ENCODE measurements around the gene HRG. TPM values are rescaled to one million over a fixed set of nuclear protein-coding genes. Genes with fewer than 3 reads are reported as not detected.

Gene HRG, protein sequence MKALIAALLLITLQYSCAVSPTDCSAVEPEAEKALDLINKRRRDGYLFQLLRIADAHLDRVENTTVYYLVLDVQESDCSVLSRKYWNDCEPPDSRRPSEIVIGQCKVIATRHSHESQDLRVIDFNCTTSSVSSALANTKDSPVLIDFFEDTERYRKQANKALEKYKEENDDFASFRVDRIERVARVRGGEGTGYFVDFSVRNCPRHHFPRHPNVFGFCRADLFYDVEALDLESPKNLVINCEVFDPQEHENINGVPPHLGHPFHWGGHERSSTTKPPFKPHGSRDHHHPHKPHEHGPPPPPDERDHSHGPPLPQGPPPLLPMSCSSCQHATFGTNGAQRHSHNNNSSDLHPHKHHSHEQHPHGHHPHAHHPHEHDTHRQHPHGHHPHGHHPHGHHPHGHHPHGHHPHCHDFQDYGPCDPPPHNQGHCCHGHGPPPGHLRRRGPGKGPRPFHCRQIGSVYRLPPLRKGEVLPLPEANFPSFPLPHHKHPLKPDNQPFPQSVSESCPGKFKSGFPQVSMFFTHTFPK
- total RNA-seq = not detected

DNA sequence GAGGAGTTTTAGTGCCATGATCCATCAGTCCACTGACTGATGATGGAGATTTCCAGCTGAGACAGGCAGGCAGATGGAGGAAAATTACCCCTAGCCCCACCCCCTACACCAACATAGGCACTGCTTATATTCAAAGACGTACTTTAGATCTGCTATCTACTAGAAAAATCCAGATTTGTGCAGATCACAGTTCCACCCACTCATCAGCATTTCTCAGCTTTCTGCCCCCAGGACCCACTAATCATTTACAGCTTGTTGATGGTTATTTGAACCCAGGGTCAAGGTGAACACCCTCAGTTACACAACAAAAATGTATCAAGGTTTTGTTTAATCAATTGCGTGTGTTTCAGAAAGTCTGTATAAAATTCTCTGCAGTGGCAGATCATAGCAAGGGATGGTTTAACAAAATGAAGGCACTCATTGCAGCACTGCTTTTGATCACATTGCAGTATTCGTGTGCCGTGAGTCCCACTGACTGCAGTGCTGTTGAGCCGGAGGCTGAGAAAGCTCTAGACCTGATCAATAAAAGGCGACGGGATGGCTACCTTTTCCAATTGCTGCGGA lies at the start of gene HRG:
Gene HRG, plus strand, starts transcription at position 390 of the 564 bp plus-strand sequence. Its CDS starts 18 bp downstream, at position 408.
- no peak for DNase-seq (ENCODE audit: low spot score in 2 of 2)
- H3K27ac Mint-ChIP-seq = no peak within 1 kb of the TSS
- H3K9me3 Mint-ChIP-seq = no peaks in the 10 kb centered on the region
- ATAC-seq = no peak
- no peaks in the 10 kb centered on the region for H3K36me3 Mint-ChIP-seq

DNA sequence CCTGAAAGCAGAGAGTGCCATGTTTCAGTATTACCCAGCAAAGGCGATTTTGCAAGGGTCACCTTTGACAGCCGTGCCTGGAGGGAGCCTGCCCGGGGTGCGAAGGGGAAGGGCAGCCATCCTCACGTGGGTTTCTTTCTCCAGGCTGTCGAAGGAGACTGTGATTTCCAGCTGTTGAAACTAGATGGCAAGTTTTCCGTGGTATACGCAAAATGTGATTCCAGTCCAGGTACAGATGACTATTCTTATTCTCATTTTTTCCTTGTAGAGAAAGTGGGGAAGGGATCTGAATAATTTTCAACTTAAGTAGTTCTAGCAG lies 49.6 kb upstream of the HRG start:
- H3K9me3 Mint-ChIP-seq = no peaks in the 10 kb centered on the region
- no peak overlapping the region for H3K27ac Mint-ChIP-seq
- DNase-seq (ENCODE audit: low spot score in 2 of 2) = no peak
- ATAC-seq = no peak
- no peaks in the 10 kb centered on the region for H3K36me3 Mint-ChIP-seq

DNA sequence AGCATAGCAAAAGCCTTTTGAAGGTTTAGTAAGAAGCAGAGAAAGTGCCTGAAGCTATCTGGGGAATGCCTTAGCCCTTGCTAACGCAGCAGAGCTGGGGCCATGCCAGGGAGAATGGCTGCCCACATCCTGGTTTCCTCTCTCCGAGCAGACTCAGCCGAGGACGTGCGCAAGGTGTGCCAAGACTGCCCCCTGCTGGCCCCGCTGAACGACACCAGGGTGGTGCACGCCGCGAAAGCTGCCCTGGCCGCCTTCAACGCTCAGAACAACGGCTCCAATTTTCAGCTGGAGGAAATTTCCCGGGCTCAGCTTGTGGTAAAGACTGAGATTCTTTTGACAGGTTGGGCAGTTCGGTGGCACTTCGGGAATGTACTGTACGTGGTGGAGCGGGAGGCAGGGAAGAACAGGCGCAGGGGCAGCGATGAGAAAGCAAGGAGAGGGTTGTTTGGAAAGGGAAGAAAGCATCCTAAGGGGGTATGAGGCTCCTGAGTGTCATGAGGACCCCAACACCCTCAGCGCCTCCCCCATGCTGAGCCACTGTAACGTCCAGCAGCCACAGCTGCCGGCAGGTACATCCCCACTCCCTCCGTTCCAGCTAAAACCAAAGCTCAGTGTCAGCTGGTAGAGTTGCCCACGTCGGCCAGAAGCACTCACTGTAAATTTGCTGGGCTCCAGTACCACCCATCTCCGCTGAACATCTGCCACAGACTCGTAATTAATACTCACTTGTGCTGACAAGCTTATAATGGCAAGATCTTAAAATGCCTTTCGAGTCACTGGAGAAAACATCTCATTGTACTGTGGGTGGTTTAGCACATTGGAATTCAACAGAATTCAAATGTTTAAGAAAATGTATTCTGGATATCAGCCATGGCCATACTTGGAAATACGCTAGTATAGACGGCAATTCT lies 48.5 kb upstream of the HRG start:
- H3K27ac Mint-ChIP-seq = peak overlapping the region; percentile 6 to 67
- ATAC-seq = peak; percentile 97 to 99
- DNase-seq (ENCODE audit: low spot score in 2 of 2) = peak; percentile 84 to 89

DNA sequence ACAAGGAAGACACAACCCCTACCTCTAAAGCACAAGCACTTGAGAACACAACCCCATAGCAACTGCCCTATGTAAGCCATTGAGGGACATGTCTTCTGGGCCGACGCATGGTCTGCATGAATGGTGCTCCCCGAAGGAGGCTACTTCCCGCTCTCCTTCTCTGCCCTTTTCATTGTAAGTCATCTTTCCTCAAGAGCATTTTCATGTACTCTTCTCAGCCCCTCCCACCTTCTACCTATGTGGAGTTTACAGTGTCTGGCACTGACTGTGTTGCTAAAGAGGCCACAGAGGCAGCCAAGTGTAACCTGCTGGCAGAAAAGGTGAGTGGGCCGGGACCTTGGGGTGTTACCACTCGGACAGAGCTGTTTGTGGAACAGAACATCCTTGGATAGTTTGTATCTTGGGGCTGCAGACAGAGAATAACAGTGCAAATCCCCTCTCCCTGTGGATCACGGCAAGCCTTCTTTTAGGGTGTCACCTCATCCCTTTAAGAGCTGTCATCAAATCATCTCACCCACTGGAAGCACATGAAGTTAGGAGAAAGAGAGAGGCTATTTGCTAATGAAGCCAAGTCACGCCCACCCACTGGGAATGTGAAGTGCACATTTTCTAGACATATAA lies 47.4 kb upstream of the HRG start:
- no peaks in the 10 kb centered on the region for H3K9me3 Mint-ChIP-seq
- no peaks in the 10 kb centered on the region for H3K36me3 Mint-ChIP-seq
- H3K27ac Mint-ChIP-seq = no peak overlapping the region

More for the DNA sequence above, 48.5 kb upstream of the HRG start:
- H3K36me3 Mint-ChIP-seq = no peaks in the 10 kb centered on the region
- H3K9me3 Mint-ChIP-seq = no peaks in the 10 kb centered on the region

DNA sequence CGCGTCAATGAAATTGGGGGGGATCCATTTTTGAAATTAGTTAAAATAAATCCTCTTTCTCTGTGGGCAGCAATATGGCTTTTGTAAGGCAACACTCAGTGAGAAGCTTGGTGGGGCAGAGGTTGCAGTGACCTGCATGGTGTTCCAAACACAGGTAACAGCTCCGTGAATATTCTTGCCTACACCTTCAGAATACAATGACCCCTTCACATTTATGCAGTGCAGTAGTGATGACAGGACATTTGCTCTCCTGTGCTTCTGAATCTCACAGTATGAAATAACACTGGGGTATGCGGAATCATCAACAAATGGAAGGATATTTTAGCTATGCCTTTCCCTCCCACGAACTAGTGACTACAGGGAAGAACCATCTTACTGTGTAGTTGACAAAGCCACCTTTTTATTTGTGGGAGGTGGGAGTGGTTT lies 46.0 kb upstream of the HRG start:
- no peak for DNase-seq (ENCODE audit: low spot score in 2 of 2)
- Mint-ChIP-seq H3K9me3 (no peaks in the 10 kb centered on the region), H3K27ac (no peak overlapping the region), H3K36me3 (no peaks in the 10 kb centered on the region)
- no peak for ATAC-seq

More for the DNA sequence above, 47.4 kb upstream of the HRG start:
- DNase-seq (ENCODE audit: low spot score in 2 of 2) (no peak), ATAC-seq (no peak)

DNA sequence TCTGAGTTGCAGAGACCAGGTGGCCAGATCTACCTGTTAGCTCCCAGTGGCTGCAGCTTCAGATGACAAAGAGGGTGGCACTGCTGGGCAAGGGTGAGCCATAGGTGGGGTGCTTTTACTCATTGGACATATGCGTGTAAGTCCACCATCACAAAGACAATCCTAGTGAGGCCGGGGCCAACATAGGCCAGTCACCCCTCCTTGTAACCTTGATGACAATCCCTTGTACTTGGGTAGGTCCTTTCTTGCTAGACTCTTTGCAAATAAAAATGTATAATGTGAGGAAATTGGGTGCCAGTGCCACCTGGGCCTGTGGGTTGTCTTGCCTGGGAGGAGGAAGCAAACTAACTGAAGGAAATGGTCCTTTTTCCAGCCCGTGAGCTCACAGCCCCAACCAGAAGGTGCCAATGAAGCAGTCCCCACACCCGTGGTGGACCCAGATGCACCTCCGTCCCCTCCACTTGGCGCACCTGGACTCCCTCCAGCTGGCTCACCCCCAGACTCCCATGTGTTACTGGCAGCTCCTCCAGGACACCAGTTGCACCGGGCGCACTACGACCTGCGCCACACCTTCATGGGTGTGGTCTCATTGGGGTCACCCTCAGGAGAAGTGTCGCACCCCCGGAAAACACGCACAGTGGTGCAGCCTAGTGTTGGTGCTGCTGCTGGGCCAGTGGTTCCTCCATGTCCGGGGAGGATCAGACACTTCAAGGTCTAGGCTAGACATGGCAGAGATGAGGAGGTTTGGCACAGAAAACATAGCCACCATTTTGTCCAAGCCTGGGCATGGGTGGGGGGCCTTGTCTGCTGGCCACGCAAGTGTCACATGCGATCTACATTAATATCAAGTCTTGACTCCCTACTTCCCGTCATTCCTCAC lies 45.4 kb upstream of the HRG start:
- Mint-ChIP-seq H3K27ac (no peak overlapping the region), H3K9me3 (no peaks in the 10 kb centered on the region), H3K36me3 (no peaks in the 10 kb centered on the region)
- no peak for DNase-seq (ENCODE audit: low spot score in 2 of 2)
- ATAC-seq = no peak

DNA sequence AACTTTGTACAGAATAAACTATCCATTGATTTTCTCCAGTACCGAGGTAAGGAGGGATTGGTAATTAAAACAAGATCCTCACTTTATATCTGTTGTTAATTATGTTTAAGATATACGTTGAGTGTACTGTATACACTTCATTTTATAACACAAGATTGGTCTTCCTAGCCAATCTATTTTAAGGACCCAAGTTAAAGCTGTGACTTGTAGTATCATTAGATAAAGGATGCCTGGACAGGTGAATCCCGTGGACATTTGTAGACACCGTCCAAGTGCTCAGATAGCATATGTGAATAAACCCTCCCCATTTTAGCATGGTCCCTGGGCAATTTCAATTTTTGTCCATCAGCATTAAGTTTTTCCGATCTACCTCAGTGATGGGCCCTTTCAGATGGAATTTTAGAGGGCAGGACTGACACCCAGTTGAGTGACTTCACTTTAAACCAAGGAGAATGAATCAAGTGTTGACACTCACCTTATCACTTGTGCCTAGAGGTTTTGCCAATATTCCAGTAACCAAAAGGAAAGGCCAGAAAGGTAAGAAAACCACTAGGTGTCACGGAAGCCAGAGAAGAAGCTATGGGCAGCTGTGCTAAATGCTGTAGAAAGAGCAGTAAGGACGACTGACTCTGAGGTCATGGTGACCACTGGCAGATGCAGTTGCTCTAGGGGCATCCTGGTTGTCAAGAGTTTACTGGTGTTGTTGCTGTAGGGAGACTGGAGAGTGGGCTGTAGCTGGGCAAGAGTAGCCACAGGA lies 43.7 kb upstream of the HRG start:
- DNase-seq (ENCODE audit: low spot score in 2 of 2) = no peak
- H3K36me3 Mint-ChIP-seq = no peaks in the 10 kb centered on the region

DNA sequence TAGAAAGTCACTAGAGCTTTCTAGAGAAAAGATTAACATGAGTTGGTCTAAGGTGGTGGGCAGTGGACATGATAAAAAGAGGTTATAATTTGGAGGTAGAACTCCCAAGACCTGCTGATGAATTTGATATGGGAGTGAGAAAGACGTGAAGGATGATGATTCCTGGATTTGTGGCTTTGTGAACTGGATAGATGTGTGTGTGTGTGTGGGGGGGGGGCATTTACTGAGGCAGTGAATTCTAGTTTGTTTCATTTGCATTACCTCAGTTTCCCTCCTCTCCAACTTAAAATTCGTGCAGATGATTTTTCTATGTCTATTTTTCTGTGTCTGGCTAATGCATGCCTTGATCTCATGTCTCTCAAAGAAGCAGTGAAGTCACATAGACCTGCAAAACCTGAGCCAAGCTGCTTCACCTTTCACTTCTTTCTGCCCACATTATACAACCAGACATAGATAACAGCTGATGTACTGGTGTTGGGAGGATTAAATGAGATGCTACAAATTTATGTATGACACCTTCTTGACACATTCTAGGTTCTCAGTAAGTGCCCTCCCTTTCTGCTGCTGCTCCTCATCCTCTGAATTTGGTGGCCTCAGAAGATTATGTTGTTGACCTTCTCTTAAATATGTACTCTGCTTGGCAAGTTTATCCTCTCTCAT lies 43.0 kb upstream of the HRG start:
- no peaks in the 10 kb centered on the region for H3K9me3 Mint-ChIP-seq
- H3K27ac Mint-ChIP-seq = no peak overlapping the region
- H3K36me3 Mint-ChIP-seq = no peaks in the 10 kb centered on the region
- no peak for ATAC-seq
- no peak for DNase-seq (ENCODE audit: low spot score in 2 of 2)

More for the DNA sequence above, 43.7 kb upstream of the HRG start:
- Mint-ChIP-seq H3K9me3 (no peaks in the 10 kb centered on the region), H3K27ac (no peak overlapping the region)
- no peak for ATAC-seq

DNA sequence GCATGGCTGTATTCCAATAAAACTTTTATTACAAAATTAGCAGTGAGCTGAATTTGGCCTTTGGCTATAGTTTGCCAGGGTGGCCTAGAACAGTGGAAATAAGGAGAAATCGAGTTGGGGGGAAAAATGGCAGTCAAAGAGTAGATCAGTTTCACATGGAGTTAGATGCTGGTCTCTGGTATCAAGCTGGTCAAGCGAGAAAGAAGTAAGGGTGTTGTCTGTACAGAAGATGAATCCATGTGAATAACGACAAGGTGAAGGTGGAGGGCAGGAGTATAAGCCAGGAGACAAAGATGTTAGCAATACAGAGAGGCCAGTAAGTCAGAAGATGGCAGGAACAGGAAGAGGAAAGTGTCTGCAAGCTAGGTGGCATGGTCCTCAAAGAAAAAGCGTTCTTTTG lies 41.2 kb upstream of the HRG start:
- Mint-ChIP-seq H3K36me3 (no peaks in the 10 kb centered on the region), H3K27ac (no peak overlapping the region), H3K9me3 (no peaks in the 10 kb centered on the region)
- DNase-seq (ENCODE audit: low spot score in 2 of 2) (no peak), ATAC-seq (no peak)

DNA sequence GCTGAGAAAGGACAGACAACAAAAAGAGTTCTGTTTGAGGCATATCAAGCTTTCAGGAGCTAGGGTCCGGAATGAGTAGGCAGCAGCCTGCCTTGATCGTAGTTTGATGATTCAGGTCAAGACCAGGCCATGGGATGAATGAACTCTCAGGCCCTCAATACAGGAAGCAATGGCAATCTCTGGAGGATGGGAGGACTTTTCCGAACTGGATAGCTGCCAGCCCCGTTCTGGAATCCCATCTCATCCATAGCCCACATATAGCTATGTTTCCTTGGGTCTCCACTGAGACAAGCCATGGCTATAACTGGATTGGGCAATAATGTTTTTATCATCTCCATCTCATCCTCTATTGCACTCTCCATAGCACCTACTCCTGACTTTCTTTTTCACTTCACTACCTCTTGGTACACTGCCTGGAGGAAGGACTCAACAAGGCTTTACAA lies 40.2 kb upstream of the HRG start:
- Mint-ChIP-seq H3K9me3 (no peaks in the 10 kb centered on the region), H3K27ac (no peak overlapping the region), H3K36me3 (no peaks in the 10 kb centered on the region)
- no peak for DNase-seq (ENCODE audit: low spot score in 2 of 2)
- ATAC-seq = no peak

DNA sequence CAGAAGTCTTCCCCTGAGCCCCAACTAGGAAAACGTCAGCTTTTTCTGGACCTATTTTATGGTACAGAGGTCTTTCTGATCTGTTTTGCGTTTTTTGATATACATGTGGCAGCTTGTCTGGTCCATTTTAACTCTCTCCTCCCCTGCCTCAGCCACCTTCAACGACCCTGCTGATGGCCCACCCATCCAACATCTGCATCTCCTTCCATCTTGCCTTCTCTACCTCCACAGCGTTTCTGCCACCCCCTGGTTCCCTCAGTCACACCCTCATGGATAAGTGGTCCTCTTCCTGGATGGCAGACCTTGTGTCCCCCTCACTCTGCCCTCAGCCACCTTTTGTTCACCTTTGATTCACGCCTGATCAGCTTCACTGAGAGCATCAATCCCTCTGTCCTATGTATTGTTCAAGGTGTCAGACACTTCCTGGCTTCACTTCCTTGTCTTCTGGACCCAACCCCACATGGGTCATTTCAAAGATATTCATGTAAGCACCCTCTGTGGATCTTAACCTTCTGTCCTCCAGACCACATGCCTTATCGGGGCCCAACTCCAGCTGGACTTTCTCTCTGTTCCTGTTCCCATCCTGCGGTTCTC lies 39.5 kb upstream of the HRG start:
- DNase-seq (ENCODE audit: low spot score in 2 of 2) = no peak
- no peak overlapping the region for H3K27ac Mint-ChIP-seq
- no peak for ATAC-seq
- no peaks in the 10 kb centered on the region for H3K9me3 Mint-ChIP-seq
- H3K36me3 Mint-ChIP-seq = no peaks in the 10 kb centered on the region

DNA sequence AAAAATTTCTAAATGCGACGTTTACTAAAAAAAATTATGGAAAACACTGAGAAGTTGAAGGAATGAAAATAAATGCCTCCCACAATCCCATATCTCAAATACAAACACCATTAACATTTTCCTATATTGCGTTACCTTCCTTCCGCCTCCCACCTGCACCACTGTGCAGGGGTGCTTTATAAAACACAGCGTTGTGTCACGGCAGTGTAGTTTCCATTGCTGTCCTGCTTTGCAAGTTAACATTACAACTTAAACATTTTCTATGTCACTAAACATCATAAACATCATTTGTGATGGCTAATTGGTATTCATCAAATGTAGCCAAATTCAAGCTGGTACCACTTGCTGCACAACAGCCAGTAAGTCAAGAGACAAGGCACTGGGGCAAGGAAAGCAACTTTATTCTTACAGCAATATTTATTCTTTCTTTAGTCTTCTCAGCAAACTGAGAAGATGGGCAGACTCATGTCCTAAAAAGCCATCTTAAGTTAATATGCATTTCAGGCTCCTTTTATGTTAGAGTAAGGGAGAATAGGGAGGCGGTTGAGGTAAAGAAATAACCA lies 37.9 kb upstream of the HRG start:
- no peak for DNase-seq (ENCODE audit: low spot score in 2 of 2)
- no peak for ATAC-seq
- no peaks in the 10 kb centered on the region for H3K9me3 Mint-ChIP-seq
- no peak overlapping the region for H3K27ac Mint-ChIP-seq
- H3K36me3 Mint-ChIP-seq = no peaks in the 10 kb centered on the region

DNA sequence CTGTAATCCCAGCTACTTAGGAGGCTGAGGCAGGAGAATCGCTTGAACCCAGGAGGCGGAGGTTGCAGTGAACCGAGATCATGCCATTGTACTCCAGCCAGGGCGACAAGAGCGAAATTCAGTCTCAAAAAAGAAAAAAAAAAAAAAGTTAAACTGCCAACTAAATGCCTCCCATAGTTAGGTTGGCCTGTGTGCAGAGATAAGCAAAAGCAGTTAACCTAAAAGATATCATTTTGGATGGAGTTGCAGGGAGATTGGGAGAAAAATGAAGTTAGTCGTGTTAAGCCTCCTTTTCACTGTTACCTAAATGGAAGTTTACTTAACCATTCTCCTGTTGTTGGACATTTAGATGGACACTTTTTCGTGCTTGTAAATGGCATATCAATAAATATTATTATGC lies 37.1 kb upstream of the HRG start:
- no peak for DNase-seq (ENCODE audit: low spot score in 2 of 2)
- Mint-ChIP-seq H3K36me3 (no peaks in the 10 kb centered on the region), H3K9me3 (no peaks in the 10 kb centered on the region), H3K27ac (no peak overlapping the region)
- ATAC-seq = no peak

DNA sequence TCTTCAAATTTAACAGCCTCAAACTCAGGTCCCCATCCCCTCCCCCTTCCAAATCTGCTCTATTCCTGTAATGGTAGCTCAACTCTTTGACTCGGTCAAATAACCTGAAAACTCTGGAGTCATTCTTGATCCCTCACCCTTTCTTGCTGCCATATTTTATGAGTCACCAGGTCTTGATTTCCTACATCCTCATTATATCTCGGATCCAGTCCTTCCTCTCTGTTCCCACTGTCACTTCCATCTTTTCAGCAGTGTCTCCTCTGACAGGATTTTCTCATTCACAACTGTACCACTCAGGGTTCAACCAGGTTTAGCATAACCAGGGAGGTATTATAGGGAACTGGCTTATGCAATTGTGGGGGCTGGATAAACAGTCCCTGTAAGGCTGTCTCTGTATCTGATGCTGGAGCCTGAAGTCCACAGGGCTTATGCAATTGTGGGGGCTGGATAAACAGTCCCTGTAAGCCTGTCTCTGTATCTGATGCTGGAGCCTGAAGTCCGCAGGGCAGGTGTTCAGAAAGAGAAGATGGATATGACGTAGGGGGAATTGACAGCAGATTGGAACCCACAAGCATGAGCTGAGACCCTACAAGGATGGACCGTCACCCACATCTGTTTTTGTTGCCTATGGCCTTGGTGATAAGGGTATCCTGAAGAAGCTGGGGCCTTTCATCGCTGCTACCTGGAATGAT lies 34.7 kb upstream of the HRG start:
- no peak for ATAC-seq
- H3K9me3 Mint-ChIP-seq = no peaks in the 10 kb centered on the region
- DNase-seq (ENCODE audit: low spot score in 2 of 2) = no peak
- H3K27ac Mint-ChIP-seq = no peak overlapping the region
- H3K36me3 Mint-ChIP-seq = no peaks in the 10 kb centered on the region
